Gastroesophageal sphincter (tissue), 3 donors: ENCODE data around the gene HGFAC.

Experiments
- CTCF ChIP-seq, 4 experiments: fragments of 200-600 bp in 2 of 4; fragments of 450-650 bp in 2 of 4; sonication (generic) in 1 of 4; IDR thresholded peaks; one replicate each; pipeline ENCODE4 v1.5.1; 2017 to 2019; ENCODE audit warnings: antibody characterized with exemption in 4 of 4, mild to moderate bottlenecking in 2 of 4, moderate library complexity in 2 of 4
- POLR2A ChIP-seq, 2 donors: fragments of 450-650 bp; IDR thresholded peaks; one replicate each; pipeline ENCODE4 v1.6.1; 2017; ENCODE audit warnings: antibody characterized with exemption in 2 of 2, mild to moderate bottlenecking in 2 of 2, moderate library complexity in 1 of 2

- TF ChIP-seq POLR2A (IDR thresholded peaks at IDR 0.05) (no peak), CTCF (IDR thresholded peaks at IDR 0.05) (no peak)
Measured at GRCh38 chr4:3427134-3427476, 14.7 kb upstream of the HGFAC start.
